Glomerular visceral epithelial cell (primary cell): ENCODE measurements around the gene ACACA.

Experiments
- DNase-seq: peaks from one replicate; pipeline ENCODE4 v3.0.0-alpha.2; 2016; ENCODE audit errors: extremely low spot score

The ACACA gene

DNA sequence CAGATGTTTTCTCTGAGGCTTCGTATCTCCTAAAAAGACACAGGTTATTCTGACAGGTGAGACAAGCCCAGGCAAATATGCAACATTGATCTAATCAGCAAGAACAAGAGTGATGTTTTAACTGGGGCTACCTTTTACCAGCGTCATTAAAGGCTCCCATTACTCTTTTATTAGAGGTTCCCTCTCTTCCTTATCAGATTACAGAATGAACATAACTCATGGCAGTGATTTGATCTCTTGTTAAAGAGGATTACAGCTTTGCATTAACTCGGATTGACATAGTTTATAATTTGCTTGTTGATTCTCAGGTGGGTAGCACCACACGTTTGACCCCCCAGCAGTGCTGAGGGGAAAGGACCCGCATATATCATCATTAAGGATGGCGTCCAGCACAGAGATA lies 367.4 kb downstream of the ACACA start:
- DNase-seq: no peak

DNA sequence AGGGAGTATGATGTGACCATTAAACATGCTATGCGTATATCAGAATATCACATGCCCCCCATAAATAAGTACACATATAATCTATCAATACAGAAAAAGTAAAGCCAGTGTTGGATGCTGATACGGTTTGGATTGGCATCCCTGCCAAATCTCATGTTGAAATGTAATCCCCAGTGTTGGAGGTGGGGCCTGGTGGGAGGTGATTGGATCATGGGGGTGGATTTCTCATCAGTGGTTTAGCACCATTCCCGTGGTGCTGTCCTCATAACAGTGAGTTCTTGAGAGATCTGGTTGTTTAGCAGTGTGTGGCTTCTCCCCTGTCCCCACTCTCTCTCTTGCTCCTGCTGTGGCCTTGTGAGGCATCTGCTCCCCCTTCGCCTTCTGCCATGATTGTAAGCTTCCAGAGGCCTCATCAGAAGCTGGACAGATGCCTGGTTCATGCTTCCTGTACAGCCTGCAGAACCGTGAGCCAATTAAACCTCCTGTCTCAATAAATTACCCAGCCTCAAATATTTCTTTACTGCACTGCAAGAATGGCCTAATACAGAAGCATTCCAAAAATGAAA lies 369.0 kb downstream of the ACACA start:
- no peak for DNase-seq
